Measurements from ENCODE around the gene RAB11A.

RAB11A gene

DNA sequence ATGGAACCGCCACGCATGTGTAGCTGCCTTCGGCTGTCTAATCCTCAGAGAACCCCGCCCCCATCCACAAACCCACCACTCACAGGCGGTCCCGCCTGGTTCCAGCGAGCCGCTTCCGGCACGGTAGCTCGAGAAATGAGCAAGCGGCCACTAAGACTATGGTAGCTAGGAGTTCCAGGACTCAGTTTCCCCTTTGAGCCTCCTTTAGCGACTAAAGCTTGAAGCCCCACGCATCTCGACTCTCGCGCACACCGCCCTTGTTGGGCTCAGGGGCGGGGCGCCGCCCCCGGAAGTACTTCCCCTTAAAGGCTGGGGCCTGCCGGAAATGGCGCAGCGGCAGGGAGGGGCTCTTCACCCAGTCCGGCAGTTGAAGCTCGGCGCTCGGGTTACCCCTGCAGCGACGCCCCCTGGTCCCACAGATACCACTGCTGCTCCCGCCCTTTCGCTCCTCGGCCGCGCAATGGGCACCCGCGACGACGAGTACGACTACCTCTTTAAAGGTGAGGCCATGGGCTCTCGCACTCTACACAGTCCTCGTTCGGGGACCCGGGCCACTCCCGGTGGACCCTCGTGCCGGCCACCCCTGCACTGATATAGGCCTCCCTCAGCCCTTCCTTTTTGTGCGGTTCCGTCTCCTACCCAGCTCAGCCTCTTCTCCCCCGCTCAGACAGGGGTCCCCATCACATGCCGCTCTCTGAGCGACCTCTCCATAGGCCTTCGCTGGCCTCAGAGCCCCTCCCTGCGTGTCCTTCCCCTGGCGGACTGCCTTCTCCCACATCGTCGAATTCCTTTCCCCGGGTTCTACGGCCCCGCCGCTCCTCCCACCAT, at the start of gene RAB11A:
RAB11A (plus strand) TSS at position 366 of the 828 bp plus-strand sequence; CDS start at position 461, 95 bp downstream.
- peak; percentile 90 to 92 (median 91) for DNase-seq (ENCODE audit: low read depth in 3 of 3)

GRCh38 chr15:65819563-65819960, 49.7 kb upstream of the RAB11A start:
- no peak for DNase-seq (ENCODE audit: low read depth in 3 of 3)

- no peak for DNase-seq (ENCODE audit: low read depth in 3 of 3)
Observed at GRCh38 chr15:65821070-65821469, 48.2 kb upstream of the RAB11A start.

DNA sequence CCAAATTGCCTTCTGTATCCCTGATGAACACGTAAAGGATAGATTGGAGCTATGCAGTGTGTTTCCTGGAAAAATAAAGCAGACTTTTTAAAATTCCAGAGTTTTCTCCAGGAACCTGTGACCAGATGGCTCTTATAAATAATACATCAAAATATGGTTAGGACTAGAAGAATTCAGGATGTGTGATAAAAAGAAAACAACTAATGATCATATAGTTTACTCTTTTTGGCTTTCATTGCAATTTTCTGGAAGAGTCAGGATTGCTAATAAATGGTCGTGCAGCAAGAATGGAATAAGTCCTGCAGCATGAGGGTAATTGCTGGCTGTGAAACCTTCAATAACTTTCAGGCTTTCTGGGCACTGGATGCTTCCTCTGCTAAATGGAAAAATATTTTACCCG, 47.0 kb upstream of the RAB11A start:
- no peak for DNase-seq (ENCODE audit: low read depth in 3 of 3)

GRCh38 chr15:65824031-65824743, 45.1 kb upstream of the RAB11A start:
- no peak for DNase-seq (ENCODE audit: low read depth in 3 of 3)

- DNase-seq (ENCODE audit: low read depth in 3 of 3), result no peak
Observed at GRCh38 chr15:65824941-65825544, 44.2 kb upstream of the RAB11A start.

- DNase-seq (ENCODE audit: low read depth in 3 of 3), result no peak
Observed at GRCh38 chr15:65827065-65827464, 42.2 kb upstream of the RAB11A start.

DNA sequence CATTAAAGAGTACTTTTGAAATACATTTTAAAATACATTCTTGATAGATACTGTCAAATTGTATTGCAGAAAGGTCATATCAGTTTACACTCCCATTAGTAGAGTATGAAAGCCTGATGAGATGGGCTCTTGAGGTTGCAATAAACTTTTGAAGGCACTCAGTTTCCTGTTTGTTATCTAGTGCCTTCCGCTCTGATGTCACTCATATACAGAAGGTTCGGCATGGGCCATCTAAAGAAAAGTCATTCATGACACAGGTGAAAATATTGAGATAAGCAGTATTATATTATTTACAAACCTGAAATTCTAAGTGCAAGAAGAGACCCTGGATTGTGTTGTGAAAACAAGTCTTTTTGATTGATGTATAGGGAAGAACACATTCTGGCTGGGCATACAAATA, 40.7 kb upstream of the RAB11A start:
- no peak for DNase-seq (ENCODE audit: low read depth in 3 of 3)

- no peak for DNase-seq (ENCODE audit: low read depth in 3 of 3)
Observed at GRCh38 chr15:65829130-65829764, 40.0 kb upstream of the RAB11A start.

DNA sequence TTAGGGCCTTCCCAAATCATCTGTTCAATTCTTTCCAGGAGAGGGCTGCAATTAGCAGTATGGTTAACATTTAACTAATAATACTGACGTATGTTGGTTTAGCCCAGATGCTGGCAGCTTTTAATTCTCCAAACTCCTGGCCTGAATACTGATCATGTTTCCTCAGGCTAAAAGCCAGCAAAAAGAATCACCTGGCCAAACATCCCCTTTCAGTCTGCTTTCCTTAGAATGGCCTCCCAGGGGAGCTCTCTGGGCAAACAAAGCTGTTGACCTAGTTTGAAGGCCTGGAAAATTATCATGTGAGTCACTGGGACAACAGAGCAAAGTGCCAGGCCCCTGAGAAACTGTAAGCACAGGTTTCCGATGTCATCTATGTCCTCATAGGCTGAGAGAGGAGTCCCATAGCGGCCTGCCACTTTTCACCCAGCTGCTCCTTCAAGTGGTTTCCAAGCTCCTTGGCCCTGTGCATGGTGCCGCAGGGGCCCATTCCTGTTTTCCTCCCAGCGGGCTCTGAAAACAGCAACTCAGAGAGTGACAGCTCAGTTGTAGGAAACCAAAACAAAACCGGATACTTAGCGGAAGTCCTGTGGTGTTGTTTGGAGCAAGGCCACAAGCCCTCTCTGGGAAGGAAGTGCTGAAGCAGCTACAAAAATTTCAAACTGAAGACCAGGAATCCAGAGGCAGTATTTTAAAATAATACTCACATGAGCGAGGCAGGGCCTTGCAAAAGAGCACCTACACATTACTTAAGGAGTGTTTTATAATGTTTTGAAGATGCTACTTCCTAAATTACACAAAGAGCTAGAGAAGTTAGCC, 36.5 kb upstream of the RAB11A start:
- peak in 2 of 3 experiments; percentile 18 to 26 for DNase-seq (ENCODE audit: low read depth in 3 of 3)

GRCh38 chr15:65833501-65834205, 35.6 kb upstream of the RAB11A start:
- DNase-seq (ENCODE audit: low read depth in 3 of 3), result no peak

DNA sequence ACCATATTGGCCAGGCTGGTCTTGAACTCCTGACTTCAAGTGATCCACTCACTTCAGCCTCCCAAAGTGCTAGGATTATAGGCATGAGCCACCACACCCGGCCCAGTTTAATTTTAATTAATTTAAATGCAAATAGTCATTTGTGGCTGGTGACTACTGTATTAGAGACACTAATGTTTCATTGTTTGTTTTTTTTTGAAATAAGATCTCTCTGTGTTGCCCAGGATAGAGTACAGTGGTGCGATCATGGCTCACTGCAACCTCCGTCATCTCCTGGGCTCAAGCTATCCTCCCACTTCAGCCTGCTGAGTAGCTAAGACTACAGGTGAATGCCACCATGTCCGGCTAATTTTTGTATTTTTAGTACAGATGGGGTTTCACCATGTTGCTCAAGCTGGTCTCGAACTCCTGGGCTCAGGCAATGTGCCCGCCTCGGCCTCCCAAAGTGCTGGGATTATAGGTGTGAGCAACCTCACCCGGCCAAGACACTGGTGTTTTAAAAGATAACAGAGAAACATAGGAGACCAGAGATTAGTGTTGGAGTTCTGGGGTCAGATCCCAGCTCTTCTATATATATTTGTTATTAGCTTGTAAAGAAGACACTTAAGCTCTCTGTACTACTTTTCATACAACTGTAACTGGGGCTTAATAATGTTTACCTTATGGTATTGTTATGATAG, 34.5 kb upstream of the RAB11A start:
- no peak for DNase-seq (ENCODE audit: low read depth in 3 of 3)

DNA sequence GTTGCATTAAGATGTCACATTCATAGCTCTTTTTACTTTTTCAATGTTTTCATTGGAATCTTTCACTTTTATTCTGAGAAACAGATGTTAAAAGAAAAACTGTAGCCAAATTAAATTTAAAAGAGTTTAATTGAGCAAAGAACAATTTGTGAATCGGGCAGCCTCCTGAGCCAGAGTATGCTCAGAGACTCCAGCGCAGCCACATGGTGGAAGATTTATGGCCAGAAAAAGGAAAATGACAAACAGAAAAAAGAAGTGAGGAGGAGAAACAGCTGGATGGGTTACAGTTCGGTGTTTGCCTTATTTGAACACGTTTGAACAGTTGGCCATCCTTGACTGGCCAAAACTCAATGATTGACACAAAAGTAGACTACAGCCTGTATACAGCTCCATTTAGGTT, 33.8 kb upstream of the RAB11A start:
- DNase-seq (ENCODE audit: low read depth in 3 of 3), result no peak

DNA sequence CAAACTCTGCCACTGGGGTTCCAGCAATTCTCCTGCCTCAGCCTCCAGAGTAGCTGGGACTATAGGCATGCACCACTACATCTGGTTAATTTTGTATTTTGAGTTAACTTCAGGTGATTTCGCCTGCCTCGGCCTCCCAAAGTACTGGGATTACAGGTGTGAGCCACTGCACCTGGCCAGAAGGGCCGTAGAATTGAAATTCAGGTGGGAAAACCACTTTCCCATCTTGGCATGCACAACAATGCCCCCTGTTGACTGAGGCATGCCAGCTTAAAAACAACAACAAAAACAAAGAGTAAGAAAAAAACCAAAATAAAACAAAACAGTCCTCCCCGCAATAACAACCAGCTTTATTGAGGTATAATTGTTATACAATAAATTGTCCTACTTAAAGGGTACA, 32.6 kb upstream of the RAB11A start:
- no peak for DNase-seq (ENCODE audit: low read depth in 3 of 3)

DNA sequence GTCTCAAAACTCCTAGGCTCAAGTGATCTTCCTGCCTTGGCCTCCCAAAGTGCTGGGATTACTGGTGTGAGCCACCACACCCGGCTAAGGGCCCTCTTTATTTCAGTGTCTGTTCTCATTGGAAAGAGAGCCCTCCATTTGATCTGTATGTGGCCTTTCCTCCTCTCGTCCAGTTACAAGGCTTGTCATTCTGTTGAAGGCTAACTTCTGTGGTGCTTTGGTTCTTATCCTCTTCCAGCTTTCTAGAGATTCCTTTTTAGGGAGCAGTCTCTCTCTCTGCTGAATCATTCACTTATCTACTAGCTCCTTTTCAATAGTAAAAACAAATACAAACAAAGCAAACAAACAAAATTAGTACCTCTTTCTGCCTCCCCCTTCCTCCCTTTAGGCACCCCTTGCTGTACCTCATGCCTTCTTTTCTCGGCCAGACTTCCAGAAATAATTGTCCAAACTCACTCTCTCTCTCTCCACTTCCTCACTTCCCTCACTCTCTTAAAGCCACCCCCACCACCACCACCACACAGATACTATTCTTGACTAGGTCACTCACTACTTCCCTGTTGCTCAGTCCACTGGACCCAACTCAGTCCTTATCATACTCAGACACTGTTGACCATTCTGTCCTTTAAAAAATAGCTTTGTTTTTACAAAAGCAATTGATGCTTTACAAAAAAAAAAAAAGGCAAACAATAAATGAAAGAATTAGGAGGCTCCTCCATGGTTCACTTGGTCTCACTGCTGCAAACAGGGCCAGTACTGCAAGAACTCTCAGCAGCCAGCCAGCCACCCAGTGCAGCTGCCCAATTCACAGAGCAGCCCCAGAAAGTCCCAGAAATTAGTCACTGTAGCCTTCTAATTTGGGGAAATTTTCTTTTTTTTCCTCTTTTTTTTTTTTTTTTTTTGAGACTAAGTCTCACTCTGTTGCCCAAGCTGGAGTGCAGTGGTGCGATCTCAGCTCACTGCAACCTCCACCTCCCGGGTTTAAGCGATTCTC, 31.7 kb upstream of the RAB11A start:
- no peak for DNase-seq (ENCODE audit: low read depth in 3 of 3)

DNA sequence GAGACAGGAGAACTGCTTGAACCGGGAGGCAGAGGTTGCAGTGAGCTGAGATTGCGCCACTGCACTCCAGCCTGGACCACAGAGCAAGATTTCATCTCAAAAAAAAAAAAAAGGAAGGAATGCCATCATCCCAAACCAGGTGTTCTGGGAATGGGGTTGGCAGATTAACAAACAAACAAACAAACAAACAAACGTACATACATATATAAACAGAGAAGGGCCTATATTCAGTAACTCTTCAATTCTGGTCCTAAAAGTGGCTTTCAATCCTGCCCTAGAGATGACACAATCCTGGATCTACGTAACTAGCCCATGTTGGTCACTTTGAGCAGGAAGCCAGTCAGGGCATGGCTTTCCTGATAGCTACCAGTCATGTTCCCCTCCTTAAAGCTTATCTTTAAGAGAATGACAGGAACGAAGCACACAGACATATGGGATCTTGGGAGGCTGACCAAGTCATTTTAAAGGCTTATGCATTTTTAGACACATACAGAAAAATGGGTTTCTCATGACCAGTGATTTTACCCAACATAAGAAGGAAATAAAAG, 29.9 kb upstream of the RAB11A start:
- no peak for DNase-seq (ENCODE audit: low read depth in 3 of 3)

GRCh38 chr15:65839985-65840384, 29.3 kb upstream of the RAB11A start:
- no peak for DNase-seq (ENCODE audit: low read depth in 3 of 3)

GRCh38 chr15:65841121-65841930, 28.0 kb upstream of the RAB11A start:
- DNase-seq (ENCODE audit: low read depth in 3 of 3), result no peak

Measured in stimulated activated CD4-positive, alpha-beta T cell treated with anti-CD3 and anti-CD28 coated beads, TNF-alpha, amount 100 ng/mL, for 4 hours (primary cell).